CD4-positive, alpha-beta T cell treated with Interleukin-4 for 1 hour (primary cell): ENCODE results near the gene DPH2.

Experiments
- DNase-seq, 2 donors: peaks; one replicate each; pipeline ENCODE4 v3.0.0-alpha.2; 2020 to 2022

DPH2 gene

DNA sequence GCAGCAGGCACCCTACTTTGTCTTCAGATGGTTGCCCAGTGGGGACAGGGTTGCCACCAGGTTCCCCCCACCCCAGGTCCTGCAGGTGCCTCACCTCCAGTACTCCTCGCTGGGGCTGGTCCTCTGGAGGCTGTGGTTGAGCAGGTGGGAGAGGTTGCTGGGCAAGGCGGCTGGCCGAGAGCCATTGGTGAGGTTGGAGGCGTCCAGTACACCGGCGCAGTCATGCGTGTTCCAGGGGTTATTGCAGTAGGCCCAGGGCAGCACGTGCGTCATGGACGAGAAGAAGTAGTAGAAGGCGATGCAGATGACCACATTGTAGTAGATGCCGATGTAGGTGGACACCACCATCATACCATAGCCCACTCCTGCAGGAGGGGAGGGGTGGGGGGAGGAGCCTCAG is 38.4 kb downstream of the DPH2 start:
- DNase-seq, result no peak

DNA sequence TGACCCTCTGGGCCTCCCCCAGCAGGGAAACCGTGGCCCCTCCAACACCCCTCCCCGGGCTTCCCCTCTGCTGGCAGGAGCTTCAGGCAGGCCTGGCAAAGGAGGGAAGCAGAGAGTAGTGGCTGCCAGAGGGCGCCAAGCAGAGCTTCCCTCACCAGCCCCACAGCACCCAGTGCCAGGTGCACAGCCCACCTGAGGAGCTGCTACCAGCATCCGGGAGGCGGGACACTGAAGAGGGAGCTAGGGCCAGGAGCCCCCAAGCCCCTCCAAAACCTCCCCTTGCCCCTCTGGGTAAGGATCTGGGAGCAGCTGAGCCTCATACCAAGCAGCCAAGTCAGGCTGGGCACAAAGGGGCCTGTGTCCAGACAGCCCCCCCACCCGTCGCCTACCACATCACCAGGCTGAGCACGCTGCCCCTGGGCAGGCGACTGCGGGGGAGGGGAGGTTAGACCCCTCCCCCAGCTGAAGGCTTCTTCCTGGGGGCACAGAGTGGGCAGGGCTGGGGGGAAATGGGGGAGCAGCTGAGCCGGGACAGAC is 41.2 kb downstream of the DPH2 start:
- no peak for DNase-seq

DNA sequence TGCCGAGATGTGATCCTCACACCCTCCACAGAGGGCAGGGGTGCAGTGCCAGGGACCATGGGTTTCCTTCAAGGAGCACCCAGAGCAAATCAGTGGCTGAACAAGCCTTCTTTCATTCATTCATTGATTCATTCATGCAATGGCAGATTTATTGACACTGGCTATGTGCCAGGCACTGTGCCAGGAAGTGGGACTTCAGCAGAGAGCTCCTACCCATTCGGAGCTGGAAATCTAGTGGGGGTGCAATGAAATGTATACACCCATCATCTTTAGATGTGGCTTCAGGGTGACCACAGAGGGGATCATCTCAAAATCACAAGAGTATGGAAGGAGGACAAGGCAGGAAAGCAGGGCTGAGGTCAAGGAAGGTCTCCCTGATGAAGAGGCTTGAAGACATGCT is 42.6 kb downstream of the DPH2 start:
- DNase-seq, result no peak

DNA sequence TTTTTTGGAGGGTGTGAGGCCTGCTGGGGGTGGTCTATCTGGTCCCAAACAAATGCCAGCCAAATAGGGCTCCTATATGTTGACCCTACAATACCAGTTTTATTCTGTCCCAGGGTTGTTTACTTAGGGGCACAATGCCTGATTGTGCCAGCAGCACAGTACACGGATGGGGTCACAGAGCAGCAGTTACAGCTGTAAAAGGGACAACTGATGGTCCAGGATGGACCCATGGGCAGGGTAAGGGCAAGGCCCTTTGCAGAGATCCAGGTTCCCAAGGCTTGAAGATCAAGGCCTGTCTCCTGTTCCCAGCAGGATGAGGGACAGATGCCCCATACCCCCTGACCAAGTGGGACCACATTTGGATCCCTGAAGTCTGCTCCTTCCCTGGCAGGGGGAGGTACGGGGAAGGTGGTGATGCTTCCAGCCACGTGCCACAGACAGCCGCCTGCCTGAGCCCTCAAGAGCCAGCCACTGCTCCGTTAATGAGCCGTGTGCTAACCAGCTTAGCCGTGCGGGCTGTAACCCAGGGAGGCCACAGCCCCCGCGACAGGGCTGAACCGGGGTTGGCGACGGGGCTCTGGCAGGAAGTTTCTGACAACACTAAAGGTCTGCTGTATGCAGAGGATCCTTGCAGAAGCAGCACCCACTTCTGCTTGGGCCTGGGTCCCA is 43.3 kb downstream of the DPH2 start:
- DNase-seq, result no peak

DNA sequence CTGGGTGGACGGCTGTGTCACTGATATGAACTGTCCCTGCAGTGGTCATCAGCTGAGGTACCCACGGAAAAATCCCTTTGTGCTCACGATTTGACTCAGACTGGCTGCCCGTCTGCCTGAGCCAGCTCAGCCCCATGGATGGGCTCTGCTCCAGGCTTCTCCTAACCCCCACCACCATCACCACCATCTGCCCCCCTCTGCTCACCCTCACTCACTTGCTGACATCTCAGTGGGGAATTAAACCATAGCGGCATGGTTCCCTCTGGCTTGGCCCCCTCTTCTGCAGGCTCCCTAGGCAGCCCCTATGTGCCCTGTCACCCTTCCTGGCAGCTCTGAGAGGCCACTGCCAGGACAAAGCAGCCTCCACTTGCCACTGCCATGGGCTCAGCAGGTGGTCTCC is 44.1 kb downstream of the DPH2 start:
- DNase-seq, result no peak

DNA sequence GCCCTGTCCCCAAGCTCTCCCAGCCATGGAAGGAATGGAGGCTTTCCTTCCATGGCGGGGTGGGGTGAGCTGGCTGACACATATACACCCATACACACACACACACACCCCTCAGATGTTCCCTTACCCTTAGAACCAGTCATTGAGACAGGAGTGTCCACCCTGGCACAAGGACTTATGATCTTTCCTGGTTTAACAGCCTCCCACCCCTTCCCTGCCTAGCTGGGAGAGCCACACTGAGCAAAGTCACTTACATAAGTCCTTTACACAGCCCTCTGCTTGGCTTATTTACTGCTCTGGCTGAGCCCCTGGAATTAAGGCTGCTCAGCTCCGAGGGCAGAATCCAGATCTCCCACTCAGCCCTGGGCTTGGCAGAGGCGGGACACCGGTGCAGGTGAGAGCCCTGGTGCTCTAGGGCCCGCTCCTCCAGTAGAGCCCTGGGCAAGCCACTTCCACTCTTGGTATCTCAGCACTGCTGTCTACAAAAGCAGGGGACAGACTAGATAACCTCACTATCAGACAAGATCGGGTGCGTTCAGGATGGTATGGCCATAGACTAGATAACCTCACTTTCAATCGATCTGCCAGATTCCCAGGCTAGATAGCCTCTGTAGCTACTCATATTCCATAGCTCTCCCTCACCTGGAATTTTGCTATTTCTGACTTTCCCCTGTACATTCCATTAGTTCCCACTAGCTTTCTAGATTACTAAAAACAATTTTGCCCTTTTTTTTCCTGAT is 44.7 kb downstream of the DPH2 start:
- no peak for DNase-seq

DNA sequence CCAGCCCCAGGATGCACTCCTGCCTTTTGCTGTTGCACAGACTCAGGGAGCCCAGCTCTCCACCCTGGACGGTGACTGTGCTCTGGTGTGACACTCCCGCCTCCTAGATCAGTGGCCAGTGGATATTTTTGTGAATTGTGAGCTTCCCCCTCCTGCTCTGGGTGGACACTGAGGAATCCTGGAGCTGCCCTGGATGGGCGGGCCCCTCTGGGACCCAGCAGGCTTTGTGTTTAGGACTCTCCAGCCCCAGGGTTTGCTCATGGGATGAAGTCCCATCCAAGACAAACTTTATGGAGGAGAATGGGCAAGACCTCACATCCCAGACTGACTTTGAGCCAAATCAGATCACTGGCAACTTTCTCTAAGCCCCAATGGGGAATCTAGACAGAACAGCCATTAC is 45.4 kb downstream of the DPH2 start:
- DNase-seq, result no peak

DNA sequence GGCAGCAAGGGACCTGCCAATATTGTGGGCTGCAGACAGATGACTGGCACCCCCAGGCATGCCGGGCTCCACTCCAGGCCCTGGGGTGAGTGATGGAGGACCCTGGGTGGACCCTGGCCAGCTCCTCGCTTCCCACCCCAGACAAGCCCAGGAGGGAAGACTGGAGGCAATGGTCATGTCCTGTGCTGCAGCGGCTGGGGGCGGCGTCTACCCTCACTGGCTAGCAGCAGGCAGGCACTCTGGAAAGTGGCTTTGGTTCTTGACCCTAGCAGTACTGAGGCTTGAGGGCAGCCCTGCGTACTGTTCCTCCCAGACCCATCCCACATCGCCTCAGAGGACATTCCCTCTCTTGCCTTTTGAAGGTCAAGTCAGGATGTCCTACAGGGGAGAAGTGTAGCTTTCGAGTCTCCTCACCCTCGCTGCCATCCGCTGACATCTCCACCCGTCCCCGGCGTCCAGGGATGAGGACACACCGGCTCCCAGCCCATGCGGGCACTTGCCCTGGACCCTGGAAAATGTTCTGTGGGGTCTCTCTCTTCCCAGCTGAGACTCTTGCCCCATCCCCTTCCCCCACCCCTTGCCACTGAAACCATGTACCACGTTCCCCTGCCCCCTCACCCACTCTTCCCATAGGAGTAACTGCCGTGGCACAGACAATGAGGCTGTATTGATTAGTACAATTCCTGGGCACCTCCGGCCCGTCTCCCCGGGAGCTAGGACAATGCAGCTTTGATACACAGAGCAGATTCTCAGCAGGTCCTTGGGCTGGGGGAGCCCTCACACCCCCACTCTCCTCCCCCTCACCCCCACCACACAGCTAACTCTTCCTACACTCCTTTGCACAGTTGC is 46.5 kb downstream of the DPH2 start:
- no peak for DNase-seq

DNA sequence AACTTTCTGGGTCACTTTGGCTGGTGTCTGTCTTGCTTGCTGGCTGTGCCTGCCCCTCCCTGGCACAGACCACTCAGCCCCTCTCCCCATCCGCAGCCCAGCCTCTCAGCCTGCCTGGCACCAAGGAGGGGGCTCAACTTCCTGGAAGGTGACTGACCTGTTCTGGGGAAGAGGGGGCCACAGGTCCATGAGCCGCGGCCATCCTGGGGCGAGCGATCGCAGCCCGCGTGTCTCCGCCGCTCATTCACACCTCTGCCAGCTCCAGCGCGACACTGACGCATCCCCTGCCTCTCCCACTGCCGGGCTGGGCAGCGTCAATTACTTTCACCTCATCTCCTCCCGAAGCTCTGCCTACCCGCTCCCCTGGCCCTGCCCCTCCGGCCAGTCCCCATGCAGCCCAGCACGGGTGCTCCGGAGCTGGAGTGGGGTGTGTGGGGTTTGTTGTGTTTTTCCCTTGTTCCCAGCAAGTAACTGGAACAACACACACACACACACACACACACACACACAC is 47.1 kb downstream of the DPH2 start:
- no peak for DNase-seq

DNA sequence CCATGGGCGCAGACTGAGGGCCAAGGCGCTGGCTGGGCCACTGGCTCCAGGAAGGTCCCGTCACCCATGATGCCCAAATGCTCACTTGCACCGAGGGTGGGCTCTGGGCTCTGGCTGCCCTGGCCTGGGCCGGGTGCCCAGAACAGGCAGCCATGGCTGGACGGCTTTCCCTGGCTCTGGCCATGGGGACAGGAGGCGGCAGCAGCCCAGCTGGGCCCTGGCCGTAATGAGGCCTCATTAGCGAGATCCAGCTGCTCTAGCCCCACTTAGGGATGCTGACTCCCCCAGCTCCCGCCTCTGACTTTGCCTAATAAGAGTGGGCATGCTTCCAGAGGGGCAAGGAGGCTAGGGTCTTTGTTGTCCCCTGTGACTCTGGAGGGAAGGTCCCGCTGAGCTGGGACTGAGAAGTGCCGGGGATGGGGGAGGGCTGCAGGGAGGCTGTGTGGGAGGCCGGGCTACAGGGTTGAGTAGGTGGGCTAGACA is 49.7 kb downstream of the DPH2 start:
- no peak for DNase-seq

DNA sequence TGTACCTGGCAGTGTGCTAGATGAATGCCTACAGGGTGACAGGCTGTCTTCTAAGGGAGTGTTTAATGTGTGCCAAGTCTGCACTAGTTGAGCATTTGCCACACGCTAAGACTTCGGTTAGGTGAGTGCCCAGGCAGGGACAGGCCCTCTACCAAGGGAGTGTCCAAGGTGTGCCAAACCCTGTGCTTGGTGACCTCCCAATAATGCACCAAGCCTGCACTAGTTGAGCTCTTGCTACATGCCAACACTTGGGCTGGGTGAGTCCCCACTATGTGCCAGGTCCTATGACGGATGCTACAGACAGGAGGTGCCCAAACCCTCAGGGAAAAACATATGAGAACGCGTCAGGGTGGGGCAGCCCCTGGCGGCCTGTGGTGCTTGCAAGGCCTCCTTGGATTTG is 50.7 kb downstream of the DPH2 start:
- DNase-seq, result no peak

DNA sequence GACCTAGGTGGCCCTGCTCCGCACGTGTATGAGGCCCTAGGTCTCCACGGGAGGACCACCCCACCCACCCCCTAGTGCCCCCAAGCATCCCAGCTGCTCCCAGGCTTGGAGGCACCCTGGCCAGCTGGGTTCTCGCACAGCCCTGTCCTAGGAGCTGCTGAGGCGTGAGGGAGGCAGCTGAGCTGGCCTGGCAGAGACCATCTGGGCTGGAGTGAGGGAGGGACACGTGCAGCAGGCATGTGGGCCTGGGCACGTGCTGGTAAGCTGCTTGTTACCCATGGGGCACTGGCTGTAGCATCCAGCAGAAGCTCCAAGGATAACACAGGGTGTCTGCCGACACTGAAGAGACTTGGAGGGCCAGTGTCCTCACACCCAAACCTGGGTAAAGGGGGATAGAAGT is 51.3 kb downstream of the DPH2 start:
- no peak for DNase-seq

DNA sequence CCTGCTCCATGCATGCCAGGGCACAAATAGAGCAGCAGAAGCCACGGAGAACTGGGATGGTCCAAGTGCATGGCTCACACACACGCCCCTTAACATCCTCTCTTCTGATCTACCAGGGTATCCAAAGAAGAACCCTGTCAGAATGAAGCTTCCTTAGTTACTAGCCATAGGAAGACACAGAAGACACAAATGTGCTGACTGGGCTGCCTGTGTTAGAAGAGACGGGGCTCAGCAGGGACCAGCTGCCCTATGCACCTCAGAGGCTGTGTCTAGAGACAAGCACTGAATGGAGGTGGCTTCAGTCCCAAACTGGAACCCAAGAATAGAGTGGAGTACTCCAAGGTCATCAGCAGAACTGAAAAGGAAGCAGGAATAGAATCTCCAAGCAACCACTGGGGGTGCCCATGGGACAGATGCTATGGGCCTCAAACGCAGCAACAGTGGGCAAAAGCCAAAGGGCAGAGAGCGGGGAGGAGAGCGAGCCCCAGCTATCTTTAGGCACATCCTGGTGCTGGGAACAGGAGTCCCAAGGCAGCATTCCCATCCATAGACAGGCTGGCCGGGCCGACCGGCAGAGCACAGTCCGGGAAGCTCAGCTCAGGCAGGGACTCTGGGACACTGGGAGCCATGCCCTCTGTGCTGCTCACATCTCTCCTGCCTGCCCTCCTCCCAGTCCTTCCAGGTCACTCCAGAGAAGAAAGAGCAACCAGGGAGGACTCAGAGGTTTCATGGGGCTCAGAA is 51.9 kb downstream of the DPH2 start:
- DNase-seq, result no peak
